B cell (primary cell): Measurements from ENCODE around the gene ALAD. TPM values are rescaled to one million over a fixed set of nuclear protein-coding genes. Genes with fewer than 3 reads are reported as not detected.

ENCODE experiments used
- ATAC-seq: fragments of 200-7000 bp; cut with Tn5 transposase; one replicate; pipeline ENCODE4 v1.10.0; 2021; ENCODE audit warnings: low read depth, mild to moderate bottlenecking, moderate number of reproducible peaks, moderate library complexity
- CTCF ChIA-PET: fragments of 350-600 bp; sonication (Branson Sonifier 250); formaldehyde crosslinking; loops from one replicate; lab custom pipeline; 2021; ENCODE audit warnings: antibody characterized with exemption, inconsistent platforms; lab: Charles Lee
- POLR2A ChIA-PET: fragments of 350-600 bp; sonication (Branson Sonifier 250); formaldehyde crosslinking; loops from one replicate; lab custom pipeline; 2021; ENCODE audit warnings: antibody characterized with exemption; lab: Charles Lee
- DNase-seq: peaks from one replicate; pipeline ENCODE4 v3.0.0; 2013
- H2AFZ ChIP-seq: 2 replicates; pipeline ENCODE4 v1.6.1; 2012; ENCODE audit warnings: mild to moderate bottlenecking, low read depth, low read length; ENCODE audit not compliant: insufficient read depth, poor library complexity, severe bottlenecking
- H3K27ac ChIP-seq, 2 donors: 1 replicate in 1 of 2; 2 replicates in 1 of 2; pipeline ENCODE4 v1.5.1; 2012 to 2013; ENCODE audit warnings: low read length in 2 of 2, mild to moderate bottlenecking in 2 of 2, moderate library complexity in 1 of 2
- H3K27me3 ChIP-seq, 4 experiments: fragments of 200-600 bp in 1 of 4; sonication (generic) in 1 of 4; replicated peaks in 1 of 4; 1 replicate in 2 of 4; 2 replicates in 2 of 4; pipeline versions ENCODE4 v1.6.1 to v1.7.0; 2013 to 2016; ENCODE audit warnings: low read length in 3 of 4, mild to moderate bottlenecking in 2 of 4, mixed read lengths in 1 of 4, moderate library complexity in 1 of 4; ENCODE audit not compliant: insufficient read depth in 4 of 4, control insufficient read depth in 3 of 4; ENCODE audit errors: control extremely low read depth in 1 of 4
- H3K36me3 ChIP-seq, 2 experiments: replicated peaks in 1 of 2; 1 replicate in 1 of 2; 2 replicates in 1 of 2; pipeline versions ENCODE4 v1.6.1 to v1.7.1; 2013; ENCODE audit warnings: low read length in 1 of 2; ENCODE audit not compliant: insufficient read depth in 2 of 2, control insufficient read depth in 1 of 2; ENCODE audit errors: control extremely low read depth in 1 of 2, extremely low read depth in 1 of 2
- H3K4me1 ChIP-seq, 2 donors: fragments of 200-600 bp in 1 of 2; sonication (generic) in 1 of 2; 1 replicate in 1 of 2; 2 replicates in 1 of 2; pipeline versions ENCODE4 v1.5.1 to v1.6.1; 2013 to 2017; ENCODE audit warnings: low read length in 2 of 2; ENCODE audit not compliant: control insufficient read depth in 2 of 2, insufficient read depth in 2 of 2
- H3K4me2 ChIP-seq: replicated peaks from 2 replicates; pipeline ENCODE3; 2012; ENCODE audit warnings: mild to moderate bottlenecking, low read depth, low read length; ENCODE audit not compliant: poor library complexity, severe bottlenecking
- H3K4me3 ChIP-seq, 5 experiments: fragments of 200-600 bp in 1 of 5; sonication (generic) in 1 of 5; 1 replicate in 3 of 5; 2 replicates in 2 of 5; pipeline versions ENCODE4 v1.5.1 to v1.7.0; 2011 to 2016; ENCODE audit warnings: low read length in 4 of 5, mild to moderate bottlenecking in 4 of 5, low read depth in 2 of 5, control low read depth in 1 of 5, moderate library complexity in 1 of 5; ENCODE audit not compliant: insufficient read depth in 1 of 5; ENCODE audit errors: control extremely low read depth in 1 of 5, extremely low read depth in 1 of 5
- H3K79me2 ChIP-seq: fragments of 200-600 bp; sonication (generic); one replicate; pipeline ENCODE4 v1.6.0; 2016; ENCODE audit warnings: low read length; ENCODE audit not compliant: control insufficient read depth, insufficient read depth
- H3K9ac ChIP-seq: fragments of 200-600 bp; sonication (generic); 2 replicates; pipeline ENCODE4 v1.6.1; 2017; ENCODE audit warnings: mild to moderate bottlenecking, low read length, moderate library complexity
- H3K9me3 ChIP-seq, 3 donors: one replicate each; pipeline versions ENCODE4 v1.6.1 to v1.7.1; 2013; ENCODE audit warnings: low read length in 2 of 3; ENCODE audit not compliant: control insufficient read depth in 2 of 3, insufficient read depth in 1 of 3; ENCODE audit errors: control extremely low read depth in 1 of 3
- H4K20me1 ChIP-seq: 2 replicates; pipeline ENCODE4 v1.6.0; 2012; ENCODE audit warnings: mild to moderate bottlenecking, low read length; ENCODE audit not compliant: insufficient read depth, control insufficient read depth, poor library complexity, severe bottlenecking
- H3K27ac Mint-ChIP-seq: one replicate; pipeline ENCODE4 v1.8.0; 2021; ENCODE audit warnings: mixed read lengths
- H3K27me3 Mint-ChIP-seq: one replicate; pipeline ENCODE4 v1.8.0; 2021; ENCODE audit warnings: mixed read lengths
- H3K4me1 Mint-ChIP-seq: one replicate; pipeline ENCODE4 v1.8.0; 2021; ENCODE audit warnings: mixed read lengths
- H3K4me3 Mint-ChIP-seq: one replicate; pipeline ENCODE4 v1.8.0; 2021; ENCODE audit warnings: mixed read lengths
- H3K9me3 Mint-ChIP-seq: one replicate; pipeline ENCODE4 v1.8.0; 2022; ENCODE audit warnings: mixed read lengths; ENCODE audit not compliant: insufficient read depth
- CTCF ChIP-seq: fragments of 200-600 bp; IDR thresholded peaks from one replicate; pipeline ENCODE4 v1.8.0; 2022; ENCODE audit warnings: antibody characterized with exemption, mild to moderate bottlenecking
- EZH2 ChIP-seq: IDR thresholded peaks from 2 replicates; pipeline ENCODE4 v1.6.1; 2012; ENCODE audit warnings: borderline replicate concordance, low read depth, mild to moderate bottlenecking, moderate library complexity, low read length; ENCODE audit not compliant: insufficient read depth, poor library complexity, severe bottlenecking
- WGBS: methylation state at CpG from one replicate; pipeline ENCODE4 v1.1.5; 2013; ENCODE audit warnings: missing lambda C conversion rate; ENCODE audit not compliant: insufficient coverage; 5-methylcytosine and 5-hydroxymethylcytosine counted together
- intact Hi-C: fragments of 100-400 bp; cut with micrococcal nuclease; formaldehyde crosslinking; loops from one replicate; pipeline ENCODE4 v1.10.0; 2022
- polyA plus RNA-seq: library from polyadenylated mRNA; depleted of rRNA; stranded (reverse); fragments of >200 nt; gene quantifications from 2 replicates; pipeline ENCODE4 v1.2.3, GENCODE V29; 2012
- total RNA-seq, 2 donors: library from RNA; stranded (reverse); fragments of 120-200 nt in 1 of 2; gene quantifications; 1 replicate in 1 of 2; 2 replicates in 1 of 2; pipeline versions ENCODE4 v1.2.3 to v1.2.4, GENCODE V29; 2013 to 2022

The ALAD gene
- total and polyA plus RNA-seq, 2 donors (not counting 1 experiment from before 2014, with no cell fraction given) = 22.0 to 39.8 TPM

GRCh38 chr9:113395000-113395861 lies 5.9 kb downstream of the ALAD start:
- POLR2A ChIA-PET = interaction anchor here (0.7 kb wide), 1 partner anchor 137 kb away, joined by 9 read pairs; no protein-coding TSS in a partner anchor
- DNase-seq = no peak

More at GRCh38 chr9:113395000-113395861, 5.9 kb downstream of the ALAD start:
- Histone ChIP-seq H2AFZ (no peak overlapping the region), H3K4me3 (no peak overlapping the region), H3K9ac (no peak overlapping the region), H3K27me3 (no peaks in the 10 kb centered on the region), H3K9me3 (no peaks in the 10 kb centered on the region), H3K4me2 (no peak overlapping the region), H3K79me2 (peaks cover 18% of the 10 kb centered on the region), H3K27ac (no peak overlapping the region), H3K36me3 (peaks cover 0 to 24% of the 10 kb centered on the region in 2 experiments), H4K20me1 (no peaks in the 10 kb centered on the region), H3K4me1 (peaks cover 3 to 5% of the 10 kb centered on the region in 2 donors)
- CTCF ChIA-PET = interaction anchor here (0.7 kb wide), 1 partner anchor 196 kb away, joined by 3 read pairs; no protein-coding TSS in a partner anchor
- WGBS = 100% methylated on average over 4 of the region's 9 CpGs
- Mint-ChIP-seq H3K27me3 (no peaks in the 10 kb centered on the region), H3K27ac (no peak overlapping the region), H3K4me1 (peaks cover 18% of the 10 kb centered on the region), H3K4me3 (no peak overlapping the region), H3K9me3 (no peaks in the 10 kb centered on the region)
- TF ChIP-seq CTCF (no peak), EZH2 (no peak)
- no peak for ATAC-seq
- intact Hi-C loops = no loop called here
